ENCODE measurements around the gene DUSP19.

DUSP19 gene

GRCh38 chr2:183125659-183126341 is 47.3 kb downstream of the DUSP19 start:
- no peak for DNase-seq

- no peak for DNase-seq
Measured at GRCh38 chr2:183126635-183127034, 48.1 kb downstream of the DUSP19 start.

GRCh38 chr2:183134016-183134415 is 55.5 kb downstream of the DUSP19 start:
- no peak for DNase-seq

- DNase-seq = no peak
Measured at GRCh38 chr2:183148955-183149354, 70.4 kb downstream of the DUSP19 start.

GRCh38 chr2:183149489-183149888 is 70.9 kb downstream of the DUSP19 start:
- no peak for DNase-seq

All from suppressor macrophage (primary cell).